ENCODE data around the gene AIP.
"Not testable (repeated sequence)": the region's sequence is repeated elsewhere in the genome, so short reads cannot be mapped to it uniquely, and the experiment has no call there.

The AIP gene

DNA sequence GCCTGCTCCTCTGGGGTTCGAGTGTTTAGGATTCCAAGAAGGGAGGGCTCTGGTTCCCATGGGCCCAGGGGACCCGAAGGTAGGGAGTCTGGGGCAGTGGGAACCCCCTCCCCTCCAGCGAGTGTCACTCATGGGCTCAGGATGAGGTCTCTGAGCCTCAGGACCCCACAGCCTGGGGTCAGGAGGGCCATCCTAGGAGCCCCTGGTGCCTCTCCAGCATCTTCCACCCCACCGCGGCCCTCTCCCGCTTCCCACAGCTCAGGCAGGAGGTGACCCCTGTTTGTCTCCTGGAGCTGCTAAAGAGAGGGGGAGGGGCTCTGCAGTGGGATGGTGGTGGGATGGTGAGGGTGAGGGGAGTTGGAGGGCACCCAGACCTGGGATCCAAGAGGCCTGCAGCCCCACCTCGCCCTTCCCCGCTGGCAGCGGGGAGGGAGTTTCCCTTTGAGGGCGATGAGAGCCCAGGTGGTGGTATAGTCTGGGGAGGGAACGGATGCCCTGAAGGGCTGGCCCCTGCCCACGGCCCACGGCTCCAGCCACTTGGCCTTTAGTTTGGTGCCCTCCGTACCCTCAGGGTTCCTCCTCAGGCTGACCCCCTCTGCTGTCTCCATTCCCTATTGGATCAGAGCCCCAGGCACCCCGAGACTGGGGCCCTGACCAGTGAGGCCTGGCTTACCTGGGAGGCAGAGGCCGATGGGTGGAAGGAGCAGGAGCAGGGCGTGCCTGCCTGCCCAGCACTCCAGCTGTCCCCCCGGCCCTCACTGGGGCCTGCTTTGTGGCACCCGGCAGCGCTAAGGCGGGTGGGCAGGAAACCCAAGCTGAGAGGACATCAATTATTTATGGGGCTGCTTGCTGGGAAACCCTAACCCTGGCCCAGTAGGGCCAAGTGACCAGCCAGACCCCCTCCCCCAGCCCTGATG is 28.8 kb upstream of the AIP start:
- H3K4me1 ChIP-seq (ENCODE audit: insufficient read depth, low read length), result peaks cover 3% of the 10 kb centered on the region
- H3K4me3 ChIP-seq (ENCODE audit: low read length), result no peak overlapping the region
- no peaks in the 10 kb centered on the region for H3K36me3 ChIP-seq (ENCODE audit: insufficient read depth, low read length)
- no peaks in the 10 kb centered on the region for H3K9me3 ChIP-seq (ENCODE audit: low read length)
- H2AFZ ChIP-seq (ENCODE audit: low read depth, low read length), result no peak overlapping the region
- H3K27me3 ChIP-seq (ENCODE audit: insufficient read depth, low read length), result no peaks in the 10 kb centered on the region

DNA sequence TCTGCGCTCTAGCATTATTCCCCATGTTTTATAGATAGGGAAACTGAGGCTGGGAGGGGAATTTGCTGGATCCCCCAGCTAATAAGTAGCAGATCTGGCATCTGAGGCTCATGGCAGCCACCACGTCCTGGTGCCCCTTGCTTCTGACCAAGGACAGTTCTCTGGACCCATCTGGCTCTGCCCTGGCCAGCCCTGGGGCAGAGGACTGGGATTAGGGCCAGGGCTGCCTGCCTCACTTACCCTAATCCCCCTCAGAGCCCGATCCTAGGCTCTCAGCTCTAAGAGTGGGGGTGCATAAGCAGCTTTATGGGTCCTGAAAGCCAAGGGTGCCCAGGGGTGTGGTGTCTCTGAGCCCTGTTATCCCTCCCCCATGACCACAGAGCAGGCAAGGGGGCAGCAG is 27.8 kb upstream of the AIP start, which contains the start of gene CABP4:
CABP4 (plus strand) TSS at position 301 of the 400 bp plus-strand sequence; CDS start at position 371, 70 bp downstream.
- Histone ChIP-seq H3K27me3 (ENCODE audit: insufficient read depth, low read length) (no peaks in the 10 kb centered on the region), H2AFZ (ENCODE audit: low read depth, low read length) (no peak within 1 kb of the TSS), H3K36me3 (ENCODE audit: insufficient read depth, low read length) (no peaks in the 10 kb centered on the region), H3K4me1 (ENCODE audit: insufficient read depth, low read length) (peaks cover 3% of the 10 kb centered on the region), H3K9me3 (ENCODE audit: low read length) (no peaks in the 10 kb centered on the region), H3K4me3 (ENCODE audit: low read length) (no peak within 1 kb of the TSS)

DNA sequence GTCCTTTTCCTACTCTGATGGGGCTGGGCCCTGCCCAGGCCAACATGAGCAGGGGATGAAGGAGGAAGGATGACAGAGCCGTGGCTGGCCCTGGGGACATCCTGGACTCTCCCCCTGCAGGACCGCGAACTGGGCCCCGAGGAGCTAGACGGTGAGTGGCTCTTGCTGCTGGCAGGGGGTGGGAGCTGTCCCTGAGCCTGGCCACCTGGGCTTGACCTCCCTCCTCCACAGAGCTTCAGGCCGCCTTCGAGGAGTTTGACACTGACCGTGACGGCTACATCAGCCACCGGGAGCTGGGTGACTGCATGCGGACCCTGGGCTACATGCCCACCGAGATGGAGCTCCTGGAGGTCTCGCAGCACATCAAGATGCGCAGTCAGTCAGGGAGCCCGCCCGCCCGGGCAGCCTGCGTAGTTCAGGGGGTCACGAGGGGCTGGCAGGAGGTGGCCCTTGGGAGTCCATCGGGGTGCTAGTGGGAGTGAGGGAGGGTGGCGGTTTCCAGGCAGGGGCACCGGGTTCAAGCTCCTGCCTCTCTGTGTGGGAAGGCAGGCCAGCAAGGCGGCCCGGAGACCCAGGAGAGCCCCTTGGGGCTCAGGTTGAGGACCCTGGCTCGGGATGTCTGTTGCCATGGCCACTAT is 26.6 kb upstream of the AIP start:
- Histone ChIP-seq H3K4me3 (ENCODE audit: low read length) (no peak overlapping the region), H3K9me3 (ENCODE audit: low read length) (no peaks in the 10 kb centered on the region), H3K4me1 (ENCODE audit: insufficient read depth, low read length) (no peaks in the 10 kb centered on the region), H3K27me3 (ENCODE audit: insufficient read depth, low read length) (no peaks in the 10 kb centered on the region), H3K36me3 (ENCODE audit: insufficient read depth, low read length) (no peaks in the 10 kb centered on the region), H2AFZ (ENCODE audit: low read depth, low read length) (no peak overlapping the region)

GRCh38 chr11:67457453-67457852 is 25.4 kb upstream of the AIP start:
- Histone ChIP-seq H3K4me1 (ENCODE audit: insufficient read depth, low read length) (no peaks in the 10 kb centered on the region), H3K36me3 (ENCODE audit: insufficient read depth, low read length) (no peaks in the 10 kb centered on the region), H3K4me3 (ENCODE audit: low read length) (no peak overlapping the region), H2AFZ (ENCODE audit: low read depth, low read length) (no peak overlapping the region), H3K9me3 (ENCODE audit: low read length) (no peaks in the 10 kb centered on the region), H3K27me3 (ENCODE audit: insufficient read depth, low read length) (no peaks in the 10 kb centered on the region)

DNA sequence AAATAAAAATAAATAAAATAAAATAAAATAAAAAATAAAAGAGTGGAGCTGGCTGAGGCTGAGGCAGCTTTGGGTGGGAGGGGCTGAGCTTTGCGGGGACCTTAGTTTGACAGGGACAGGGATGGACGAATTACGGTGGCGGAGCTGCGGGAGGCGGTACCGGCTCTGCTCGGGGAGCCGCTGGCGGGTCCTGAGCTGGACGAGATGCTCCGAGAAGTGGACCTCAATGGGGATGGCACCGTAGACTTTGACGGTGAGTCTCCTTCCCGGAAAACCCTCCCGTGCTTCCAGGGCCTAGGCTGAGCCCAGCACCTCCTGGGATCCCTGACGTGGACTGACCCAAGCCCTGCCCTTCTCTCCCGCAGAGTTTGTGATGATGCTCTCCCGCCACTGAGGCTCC is 24.6 kb upstream of the AIP start:
- H3K9me3 ChIP-seq (ENCODE audit: low read length), result no peaks in the 10 kb centered on the region
- H3K4me1 ChIP-seq (ENCODE audit: insufficient read depth, low read length), result no peaks in the 10 kb centered on the region
- no peak overlapping the region for H2AFZ ChIP-seq (ENCODE audit: low read depth, low read length)
- H3K4me3 ChIP-seq (ENCODE audit: low read length), result no peak overlapping the region
- H3K27me3 ChIP-seq (ENCODE audit: insufficient read depth, low read length), result no peaks in the 10 kb centered on the region
- H3K36me3 ChIP-seq (ENCODE audit: insufficient read depth, low read length), result no peaks in the 10 kb centered on the region

DNA sequence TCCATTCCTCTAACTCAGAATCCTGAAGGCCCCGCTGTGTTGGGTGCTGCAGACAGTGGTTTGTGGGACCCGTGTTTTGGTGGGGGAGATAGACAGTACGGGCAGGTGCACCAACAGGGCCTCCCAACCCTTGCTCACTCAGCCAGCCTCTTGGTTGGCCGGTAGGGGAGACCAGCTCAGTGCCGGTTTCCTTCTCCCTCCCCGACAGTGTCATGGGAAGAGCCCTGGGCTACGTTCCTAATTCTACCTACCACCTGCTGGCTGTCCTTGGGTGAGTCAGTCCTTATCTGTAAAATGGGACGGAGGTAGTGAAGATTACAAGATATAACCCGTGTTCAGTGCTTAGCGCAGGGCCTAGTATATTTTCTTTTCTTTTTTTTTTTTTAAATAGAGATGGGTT is 19.6 kb upstream of the AIP start:
- no peak overlapping the region for H2AFZ ChIP-seq (ENCODE audit: low read depth, low read length)

DNA sequence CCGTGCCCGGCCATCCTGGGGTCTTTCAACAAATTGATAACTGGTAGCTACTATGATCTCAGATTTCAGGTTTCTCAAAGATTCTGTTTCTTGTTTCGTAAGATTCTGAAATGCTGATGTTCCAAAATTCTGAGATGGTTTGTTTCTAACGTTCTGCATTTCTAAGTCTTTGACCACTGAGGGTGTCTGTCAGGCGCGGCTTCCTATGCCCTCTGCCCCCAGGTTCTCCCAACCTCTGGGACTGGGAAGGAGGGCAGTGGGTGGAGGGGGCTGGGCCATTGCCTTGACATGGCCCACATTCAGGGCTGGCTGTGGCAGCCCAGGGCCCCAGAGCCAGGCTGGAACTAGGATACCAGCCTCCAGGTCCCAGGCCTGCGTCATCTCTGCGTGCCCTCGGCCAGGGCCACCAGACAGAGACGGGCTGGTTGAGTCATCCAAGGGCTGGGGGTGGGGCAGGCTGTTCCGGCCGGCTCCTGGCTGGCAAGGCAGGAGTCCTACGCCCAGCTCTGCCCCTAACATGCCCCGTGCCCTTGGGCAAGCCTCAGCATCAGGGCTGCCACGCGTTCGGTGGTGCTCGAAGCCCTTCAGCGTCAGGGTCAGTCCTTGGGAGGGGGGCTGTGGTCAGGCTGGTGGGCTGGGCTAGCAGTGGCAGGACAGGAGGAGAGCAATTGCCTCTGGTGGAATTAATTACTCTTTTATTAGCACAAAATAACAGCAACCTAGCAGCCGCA is 19.0 kb upstream of the AIP start:
- Histone ChIP-seq H2AFZ (ENCODE audit: low read depth, low read length) (no peak overlapping the region), H3K4me1 (ENCODE audit: insufficient read depth, low read length) (peaks cover 17% of the 10 kb centered on the region), H3K36me3 (ENCODE audit: insufficient read depth, low read length) (no peaks in the 10 kb centered on the region), H3K4me3 (ENCODE audit: low read length) (peak overlapping the region; percentile 25), H3K27me3 (ENCODE audit: insufficient read depth, low read length) (no peaks in the 10 kb centered on the region), H3K9me3 (ENCODE audit: low read length) (no peaks in the 10 kb centered on the region)

More for the DNA sequence above, 19.6 kb upstream of the AIP start:
- no peaks in the 10 kb centered on the region for H3K36me3 ChIP-seq (ENCODE audit: insufficient read depth, low read length)
- H3K4me1 ChIP-seq (ENCODE audit: insufficient read depth, low read length), result peaks cover 14% of the 10 kb centered on the region
- H3K4me3 ChIP-seq (ENCODE audit: low read length), result no peak overlapping the region
- H3K27me3 ChIP-seq (ENCODE audit: insufficient read depth, low read length), result no peaks in the 10 kb centered on the region
- H3K9me3 ChIP-seq (ENCODE audit: low read length), result no peaks in the 10 kb centered on the region

GRCh38 chr11:67464411-67465188 is 18.2 kb upstream of the AIP start:
- Histone ChIP-seq H3K36me3 (ENCODE audit: insufficient read depth, low read length) (no peaks in the 10 kb centered on the region), H3K27me3 (ENCODE audit: insufficient read depth, low read length) (no peaks in the 10 kb centered on the region), H3K9me3 (ENCODE audit: low read length) (no peaks in the 10 kb centered on the region), H2AFZ (ENCODE audit: low read depth, low read length) (no peak overlapping the region), H3K4me1 (ENCODE audit: insufficient read depth, low read length) (peaks cover 20% of the 10 kb centered on the region), H3K4me3 (ENCODE audit: low read length) (peak overlapping the region; percentile 49)

- Histone ChIP-seq H2AFZ (ENCODE audit: low read depth, low read length) (no peak overlapping the region), H3K27me3 (ENCODE audit: insufficient read depth, low read length) (no peaks in the 10 kb centered on the region), H3K36me3 (ENCODE audit: insufficient read depth, low read length) (no peaks in the 10 kb centered on the region), H3K4me3 (ENCODE audit: low read length) (peak overlapping the region; percentile 49), H3K4me1 (ENCODE audit: insufficient read depth, low read length) (peaks cover 20% of the 10 kb centered on the region), H3K9me3 (ENCODE audit: low read length) (no peaks in the 10 kb centered on the region)
These were observed 17.7 kb upstream of the AIP start for GRCh38 chr11:67465189-67465510.

DNA sequence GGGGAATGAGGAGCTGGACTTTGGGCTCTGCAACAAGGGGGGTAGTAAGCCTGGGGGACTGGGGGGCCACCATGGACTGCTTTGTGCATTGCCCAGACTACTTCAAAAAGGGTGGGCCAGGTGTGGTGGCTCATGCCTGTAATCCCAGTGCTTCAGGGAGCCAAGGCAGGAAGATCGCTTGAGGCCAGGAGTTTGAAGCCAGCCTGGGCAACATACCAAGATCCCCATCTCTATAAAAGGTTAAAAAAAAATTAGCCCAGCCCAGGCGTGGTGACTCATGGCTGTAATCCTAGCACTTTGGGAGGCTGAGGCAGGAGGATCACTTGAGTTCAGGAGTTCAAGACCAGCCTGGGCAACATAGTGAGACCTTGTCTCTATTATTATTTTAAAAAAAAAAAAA is 17.3 kb upstream of the AIP start:
- Histone ChIP-seq H3K4me3 (ENCODE audit: low read length) (peak overlapping the region; percentile 49), H3K4me1 (ENCODE audit: insufficient read depth, low read length) (peaks cover 20% of the 10 kb centered on the region)
- not testable (repeated sequence) for H3K27me3 ChIP-seq (ENCODE audit: insufficient read depth, low read length)

DNA sequence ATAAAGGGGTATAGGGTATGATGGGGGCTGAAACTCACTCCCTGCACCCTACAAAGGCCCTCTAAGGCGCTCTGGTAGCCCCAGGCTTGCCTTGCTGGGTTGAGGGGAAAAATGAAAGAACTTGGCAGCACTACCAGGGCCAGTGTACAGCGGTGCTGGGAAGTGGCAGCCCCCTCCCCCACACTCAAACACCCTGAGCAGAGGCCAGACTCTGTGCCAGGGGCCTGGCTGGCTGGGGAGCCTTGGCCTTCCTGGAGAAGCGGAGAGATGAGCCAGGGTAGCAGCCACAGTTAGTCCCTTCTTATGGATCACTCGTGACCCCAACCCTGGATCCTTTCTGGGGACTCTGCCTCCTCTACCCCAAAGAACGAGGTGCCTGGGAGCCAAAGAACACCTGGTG is 16.5 kb upstream of the AIP start:
- Histone ChIP-seq H3K27me3 (ENCODE audit: insufficient read depth, low read length) (no peaks in the 10 kb centered on the region), H3K9me3 (ENCODE audit: low read length) (no peaks in the 10 kb centered on the region), H3K4me3 (ENCODE audit: low read length) (no peak overlapping the region), H2AFZ (ENCODE audit: low read depth, low read length) (no peak overlapping the region), H3K36me3 (ENCODE audit: insufficient read depth, low read length) (no peaks in the 10 kb centered on the region), H3K4me1 (ENCODE audit: insufficient read depth, low read length) (peaks cover 20% of the 10 kb centered on the region)

More for the DNA sequence above, 17.3 kb upstream of the AIP start:
- not testable (repeated sequence) for H3K36me3 ChIP-seq (ENCODE audit: insufficient read depth, low read length); H3K9me3 ChIP-seq (ENCODE audit: low read length); H2AFZ ChIP-seq (ENCODE audit: low read depth, low read length)

DNA sequence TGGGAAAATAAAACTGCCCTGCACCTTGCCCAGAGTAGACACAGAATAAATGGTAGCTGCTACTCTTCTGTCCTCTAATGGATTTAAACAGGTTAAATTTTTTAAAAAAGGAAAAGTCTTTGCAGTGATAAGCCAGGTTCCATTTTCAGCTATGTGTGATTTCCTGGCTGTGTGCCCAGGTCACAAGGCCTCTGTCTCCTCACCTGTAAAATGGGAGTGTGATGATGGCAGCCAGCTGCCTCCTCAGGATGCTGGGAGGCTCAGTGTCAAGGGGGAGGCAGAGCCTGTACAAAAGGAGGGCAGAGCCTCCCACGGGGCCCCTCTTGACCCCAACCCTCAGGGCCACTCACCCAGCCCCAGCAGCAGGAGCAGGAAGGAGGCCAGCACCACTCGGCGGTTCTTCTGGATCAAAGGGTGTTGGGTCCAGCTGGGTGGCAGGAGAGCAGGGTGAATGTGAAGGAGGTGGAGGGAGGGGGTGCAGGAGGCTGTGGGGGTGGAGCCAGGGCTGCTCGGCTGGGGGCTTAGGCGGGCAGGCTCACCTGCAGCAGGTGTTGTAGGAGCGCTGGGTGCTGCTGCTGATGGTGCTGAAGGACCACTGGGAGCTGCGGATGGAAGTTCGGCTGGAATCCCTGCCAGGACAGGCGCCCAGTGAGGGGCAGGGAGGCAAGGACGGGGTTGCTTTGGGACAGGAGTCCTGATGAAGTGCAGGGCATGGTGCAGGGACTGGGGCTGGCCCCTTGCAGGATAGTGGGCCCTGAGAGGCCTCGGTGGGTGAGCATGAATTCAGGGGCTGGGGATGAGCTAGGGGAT is 15.7 kb upstream of the AIP start:
- no peak overlapping the region for H3K4me3 ChIP-seq (ENCODE audit: low read length)

More for the DNA sequence above, 15.7 kb upstream of the AIP start:
- Histone ChIP-seq H2AFZ (ENCODE audit: low read depth, low read length) (no peak overlapping the region), H3K4me1 (ENCODE audit: insufficient read depth, low read length) (peaks cover 20% of the 10 kb centered on the region), H3K9me3 (ENCODE audit: low read length) (no peaks in the 10 kb centered on the region), H3K27me3 (ENCODE audit: insufficient read depth, low read length) (no peaks in the 10 kb centered on the region), H3K36me3 (ENCODE audit: insufficient read depth, low read length) (no peaks in the 10 kb centered on the region)
